Ovary (tissue), 9 donors: ENCODE measurements around the gene PKP2. TPM values are rescaled to one million over a fixed set of nuclear protein-coding genes. Genes with fewer than 3 reads are reported as not detected.
"Not testable (repeated sequence)": the region's sequence is repeated elsewhere in the genome, so short reads cannot be mapped to it uniquely, and the experiment has no call there.

Experiments
- DNase-seq, 5 donors: peaks; one replicate each; pipeline ENCODE4 v3.0.0-alpha.2; 2019 to 2020
- H3K27ac ChIP-seq, 2 donors: fragments of 200-600 bp; one replicate each; pipeline versions ENCODE4 v1.5.1 to v1.8.0; 2019 to 2022
- H3K27me3 ChIP-seq: fragments of 200-600 bp; one replicate; pipeline ENCODE4 v1.8.0; 2022
- H3K36me3 ChIP-seq: fragments of 200-600 bp; sonication (generic); one replicate; pipeline ENCODE4 v1.5.1; 2019
- H3K4me1 ChIP-seq: one replicate; pipeline ENCODE4 v1.8.1; 2013; ENCODE audit warnings: mild to moderate bottlenecking, moderate library complexity; ENCODE audit not compliant: insufficient read depth
- H3K4me3 ChIP-seq: fragments of 200-600 bp; sonication (generic); one replicate; pipeline ENCODE4 v1.5.1; 2017
- H3K9me3 ChIP-seq, 2 donors: fragments of 200-600 bp in 1 of 2; sonication (generic) in 1 of 2; one replicate each; pipeline versions ENCODE4 v1.5.1 to v1.8.1; 2013 to 2019; ENCODE audit warnings: mild to moderate bottlenecking in 1 of 2, moderate library complexity in 1 of 2
- EP300 ChIP-seq: sonication (generic); formaldehyde crosslinking; IDR thresholded peaks from one replicate; pipeline ENCODE4 v1.6.1; 2017; ENCODE audit warnings: antibody characterized with exemption
- POLR2A ChIP-seq: fragments of 450-650 bp; IDR thresholded peaks from one replicate; pipeline ENCODE4 v1.6.1; 2017; ENCODE audit warnings: antibody characterized with exemption, mild to moderate bottlenecking, moderate library complexity
- WGBS, 3 donors: extraction: QIAGEN DNeasy Blood & Tissue Kit in 1 of 3; methylation state at CpG; one replicate each; pipeline versions ENCODE4 v1.1.5 to v1.1.7; 2013 to 2017; 5-methylcytosine and 5-hydroxymethylcytosine counted together
- intact Hi-C, 4 donors: fragments of 100-400 bp; cut with DNase I; formaldehyde crosslinking; loops; one replicate each; pipeline versions ENCODE4 v1.11.0 to v1.15.1; 2022 to 2023
- polyA plus RNA-seq, 2 donors: library from polyadenylated mRNA; stranded (reverse); fragments of 200-250 nt in 1 of 2; fragments of 350-450 nt in 1 of 2; fragmentation: Illumina TruSeq in 1 of 2; extraction: RNeasy Lipid Tissue Mini Kit (QIAGEN cat#74804) in 1 of 2; gene quantifications; one replicate each; pipeline ENCODE4 v1.2.3, GENCODE V29; 2013 to 2014
- total RNA-seq, 7 donors: library from RNA; depleted of rRNA in 2 of 7; stranded (reverse); fragments of >200 nt in 2 of 7; fragmentation: NEBNext Ultra II Directional in 3 of 7; extraction: Animal tissue kit (Norgen Biotek cat#: 25700) in 3 of 7; gene quantifications; one replicate each; pipeline versions ENCODE4 v1.1.0 to v1.2.4, GENCODE V29; 2016 to 2023
- TF ChIP-seq, protein P1 (sequence below), 3 donors: fragments of 450-650 bp in 2 of 3; fragments of 200-600 bp in 1 of 3; IDR thresholded peaks; one replicate each; pipeline versions ENCODE4 v1.5.1 to v1.8.0; 2016 to 2022; ENCODE audit warnings: antibody characterized with exemption in 3 of 3, mild to moderate bottlenecking in 1 of 3
- donor health status: DM: no; HTN: no; CAD: no; lungs with moderate emphysema.
- donor health status: DM: no; HTN: no; CAD: no.
- donor health status: Bipolar disorder and iron deficiency.
- donor health status: DM: yes; HTN: yes; CAD: no.
- donor health status: DM: no; HTN: no; CAD: no.
- donor health status: DM: yes; HTN: yes; CAD: no.

The PKP2 gene
- total and polyA plus RNA-seq, 9 donors, result 7.4 to 124 (median 26.9) TPM

DNA sequence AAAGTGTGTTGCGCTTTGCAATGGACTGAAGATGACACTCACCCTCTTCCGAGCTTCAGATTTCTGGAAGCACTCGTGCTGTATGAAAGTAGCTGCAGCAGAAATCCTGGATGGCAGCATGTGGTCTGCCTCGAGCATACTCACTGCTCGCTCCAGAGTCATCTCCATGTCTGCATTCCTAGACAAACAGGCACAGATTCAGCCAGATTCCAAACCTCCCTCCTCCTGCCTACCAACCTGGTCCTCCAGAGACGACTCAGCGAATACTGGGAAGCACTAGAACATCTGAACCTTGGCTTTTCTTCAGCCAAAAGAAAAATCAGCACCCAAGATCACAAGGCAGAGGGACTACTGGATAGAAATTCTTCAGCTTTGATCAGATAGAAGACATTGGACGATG, 27.7 kb downstream of the PKP2 start:
- TF ChIP-seq, protein P1, sequence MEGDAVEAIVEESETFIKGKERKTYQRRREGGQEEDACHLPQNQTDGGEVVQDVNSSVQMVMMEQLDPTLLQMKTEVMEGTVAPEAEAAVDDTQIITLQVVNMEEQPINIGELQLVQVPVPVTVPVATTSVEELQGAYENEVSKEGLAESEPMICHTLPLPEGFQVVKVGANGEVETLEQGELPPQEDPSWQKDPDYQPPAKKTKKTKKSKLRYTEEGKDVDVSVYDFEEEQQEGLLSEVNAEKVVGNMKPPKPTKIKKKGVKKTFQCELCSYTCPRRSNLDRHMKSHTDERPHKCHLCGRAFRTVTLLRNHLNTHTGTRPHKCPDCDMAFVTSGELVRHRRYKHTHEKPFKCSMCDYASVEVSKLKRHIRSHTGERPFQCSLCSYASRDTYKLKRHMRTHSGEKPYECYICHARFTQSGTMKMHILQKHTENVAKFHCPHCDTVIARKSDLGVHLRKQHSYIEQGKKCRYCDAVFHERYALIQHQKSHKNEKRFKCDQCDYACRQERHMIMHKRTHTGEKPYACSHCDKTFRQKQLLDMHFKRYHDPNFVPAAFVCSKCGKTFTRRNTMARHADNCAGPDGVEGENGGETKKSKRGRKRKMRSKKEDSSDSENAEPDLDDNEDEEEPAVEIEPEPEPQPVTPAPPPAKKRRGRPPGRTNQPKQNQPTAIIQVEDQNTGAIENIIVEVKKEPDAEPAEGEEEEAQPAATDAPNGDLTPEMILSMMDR (IDR thresholded peaks at IDR 0.05), result no peak
- TF ChIP-seq POLR2A, result no peak
- H3K27me3 ChIP-seq, result no peaks in the 10 kb centered on the region
- intact Hi-C loops, result no loop called here
- no peaks in the 10 kb centered on the region for H3K36me3 ChIP-seq
- no peaks in the 10 kb centered on the region for H3K4me1 ChIP-seq
- no peak for DNase-seq
- H3K27ac ChIP-seq, result no peak overlapping the region
- no peak overlapping the region for H3K4me3 ChIP-seq
- H3K9me3 ChIP-seq, result no peaks in the 10 kb centered on the region
- 92 to 95% (median 94%) methylated on average over 8 of the region's 8 CpGs for WGBS, 3 donors

DNA sequence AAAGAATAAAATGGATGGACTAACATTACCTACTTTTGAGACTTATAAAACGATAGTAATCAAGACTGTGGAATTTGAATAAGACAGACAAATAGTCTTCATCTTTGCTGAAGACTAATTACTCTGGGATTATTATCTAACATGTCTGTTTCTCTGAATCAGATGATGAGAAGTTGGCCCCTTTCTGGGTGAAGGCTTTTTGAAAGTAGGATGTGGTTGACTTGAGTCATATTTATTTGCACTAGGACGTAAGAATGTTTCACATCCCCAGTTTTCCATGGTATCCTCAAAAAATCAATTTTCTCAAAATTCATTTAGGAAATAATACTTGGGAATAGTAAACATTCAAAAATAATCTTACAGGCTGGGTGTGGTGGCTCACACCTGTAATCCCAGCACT, 31.8 kb downstream of the PKP2 start:
- Histone ChIP-seq H3K27me3 (no peaks in the 10 kb centered on the region), H3K9me3 (no peaks in the 10 kb centered on the region), H3K36me3 (no peaks in the 10 kb centered on the region), H3K4me3 (no peak overlapping the region), H3K4me1 (no peaks in the 10 kb centered on the region), H3K27ac (no peak overlapping the region)
- 90 to 92% (median 92%) methylated on average over 2 of the region's 2 CpGs for WGBS, 3 donors
- intact Hi-C loops, result no loop called here
- DNase-seq, result no peak
- TF ChIP-seq, protein P1 (IDR thresholded peaks at IDR 0.05), result no peak
- TF ChIP-seq EP300 (no peak), POLR2A (no peak)

DNA sequence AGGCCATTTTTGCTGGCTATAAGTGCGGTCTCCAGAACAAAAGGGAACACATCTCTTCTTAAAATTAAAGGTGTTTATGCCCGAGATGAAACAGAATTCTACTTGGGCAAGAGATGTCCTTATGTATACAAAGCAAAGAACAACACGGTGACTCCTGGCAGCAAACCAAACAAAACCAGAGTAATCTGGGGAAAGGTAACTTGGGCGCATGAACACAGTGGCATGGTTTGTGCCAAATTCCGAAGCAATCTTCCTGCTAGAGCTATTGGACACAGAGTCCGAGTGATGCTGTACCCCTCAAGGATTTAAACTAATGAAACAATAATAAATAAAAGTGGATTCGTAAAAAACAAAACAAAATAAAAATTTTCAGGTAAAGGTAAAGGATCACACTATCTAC, 33.4 kb downstream of the PKP2 start:
- no peaks in the 10 kb centered on the region for H3K4me1 ChIP-seq
- H3K9me3 ChIP-seq, result no peaks in the 10 kb centered on the region
- no peaks in the 10 kb centered on the region for H3K27me3 ChIP-seq
- 91 to 94% (median 92%) methylated on average over 7 of the region's 7 CpGs for WGBS, 3 donors
- intact Hi-C loops, result no loop called here
- no peak overlapping the region for H3K4me3 ChIP-seq
- H3K36me3 ChIP-seq, result no peaks in the 10 kb centered on the region
- TF ChIP-seq POLR2A (no peak), EP300 (no peak)
- TF ChIP-seq, protein P1 (IDR thresholded peaks at IDR 0.05), result no peak
- no peak for DNase-seq
- H3K27ac ChIP-seq, result no peak overlapping the region

DNA sequence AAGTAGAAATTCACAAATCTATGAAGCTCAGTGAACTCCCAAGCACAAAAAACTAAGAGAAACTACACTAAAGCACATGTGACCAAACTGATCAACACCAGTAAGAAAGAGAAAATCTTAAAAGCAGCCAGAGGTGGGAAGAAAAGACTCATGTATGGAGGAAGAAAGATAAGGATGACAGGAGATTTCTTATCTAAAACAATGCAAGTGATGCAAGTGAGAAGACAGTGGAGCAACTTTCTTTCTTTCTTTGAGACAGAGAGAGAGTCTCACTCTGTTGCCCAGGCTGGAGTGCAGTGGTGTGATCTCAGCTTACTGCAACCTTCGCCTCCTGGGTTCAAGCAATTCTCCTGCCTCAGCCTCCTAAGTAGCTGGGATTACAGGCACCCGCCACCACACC, 34.9 kb downstream of the PKP2 start:
- DNase-seq, H3K4me3 ChIP-seq, H3K27me3 ChIP-seq, intact Hi-C loops, H3K36me3 ChIP-seq, H3K9me3 ChIP-seq, H3K4me1 ChIP-seq, H3K27ac ChIP-seq: not testable (repeated sequence)
- 89 to 100% (median 90%) methylated on average over 2 of the region's 2 CpGs for WGBS, 3 donors

DNA sequence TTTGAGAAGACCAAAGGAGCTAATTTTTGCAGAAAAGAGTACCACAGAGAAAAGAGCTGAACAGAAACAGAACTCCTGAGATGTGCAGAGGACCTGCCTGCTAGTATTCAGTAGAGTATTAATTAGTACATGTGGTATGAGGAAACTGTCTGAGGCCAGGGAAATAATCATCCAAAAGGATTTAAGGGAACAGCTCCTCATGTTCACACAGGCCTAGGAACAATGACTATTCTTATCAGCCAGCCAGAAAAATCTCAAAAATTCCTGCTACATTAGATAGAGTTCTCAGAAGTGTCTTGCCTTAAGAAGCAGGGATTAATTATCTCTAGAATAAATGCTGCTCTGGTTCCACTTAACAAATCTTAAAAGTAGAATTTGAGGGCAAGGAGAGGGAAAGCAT, 36.4 kb downstream of the PKP2 start:
- H3K27me3 ChIP-seq, result no peaks in the 10 kb centered on the region
- intact Hi-C loops, result no loop called here
- no peak for TF ChIP-seq POLR2A
- TF ChIP-seq, protein P1 (IDR thresholded peaks at IDR 0.05), result no peak
- TF ChIP-seq EP300, result no peak
- no peaks in the 10 kb centered on the region for H3K4me1 ChIP-seq
- no peaks in the 10 kb centered on the region for H3K9me3 ChIP-seq
- no peak overlapping the region for H3K27ac ChIP-seq
- no peak for DNase-seq
- H3K4me3 ChIP-seq, result no peak overlapping the region
- no peaks in the 10 kb centered on the region for H3K36me3 ChIP-seq
